ENCODE measurements around the gene PFKFB3.

GRCh38 chr10:6280291-6280690 is 77.6 kb downstream of the PFKFB3 start:
- TF ChIP-seq CTCF (IDR thresholded peaks at IDR 0.05) (no peak), POLR2A (IDR thresholded peaks at IDR 0.05) (no peak)
